Activated naive CD8-positive, alpha-beta T cell (primary cell): ENCODE measurements around the gene DR1.

Experiments used
- H3K27ac Mint-ChIP-seq: one replicate; pipeline ENCODE4 v1.8.0; 2021; ENCODE audit warnings: mixed read lengths
- H3K27me3 Mint-ChIP-seq: one replicate; pipeline ENCODE4 v1.8.0; 2021; ENCODE audit warnings: mixed read lengths
- H3K36me3 Mint-ChIP-seq: one replicate; pipeline ENCODE4 v1.8.0; 2021; ENCODE audit warnings: mixed read lengths
- H3K4me1 Mint-ChIP-seq: one replicate; pipeline ENCODE4 v1.8.0; 2021; ENCODE audit warnings: low read depth, mixed read lengths
- H3K4me3 Mint-ChIP-seq: one replicate; pipeline ENCODE4 v1.8.0; 2021; ENCODE audit warnings: mild to moderate bottlenecking, mixed read lengths
- H3K9me3 Mint-ChIP-seq: one replicate; pipeline ENCODE4 v1.8.0; 2021; ENCODE audit warnings: low read depth, mixed read lengths

Gene DR1

GRCh38 chr1:93345633-93346420 lies at the start of gene DR1:
DR1 (plus strand) TSS chr1:93345907; CDS start chr1:93346646, 739 bp downstream.
- H3K36me3 Mint-ChIP-seq: peaks cover 9% of the 10 kb centered on the region
- peaks cover 39% of the 10 kb centered on the region for H3K4me1 Mint-ChIP-seq
- H3K4me3 Mint-ChIP-seq: peak within 1 kb of the TSS; percentile 95
- H3K9me3 Mint-ChIP-seq: no peaks in the 10 kb centered on the region
- H3K27ac Mint-ChIP-seq: peak within 1 kb of the TSS; percentile 98
- no peaks in the 10 kb centered on the region for H3K27me3 Mint-ChIP-seq

GRCh38 chr1:93296555-93297154 lies 49.1 kb upstream of the DR1 start:
- Mint-ChIP-seq H3K9me3 (no peaks in the 10 kb centered on the region), H3K27ac (no peak overlapping the region), H3K4me1 (no peaks in the 10 kb centered on the region), H3K36me3 (peaks cover 17% of the 10 kb centered on the region), H3K27me3 (no peaks in the 10 kb centered on the region), H3K4me3 (no peak overlapping the region)

- Mint-ChIP-seq H3K4me3 (no peak overlapping the region), H3K27me3 (no peaks in the 10 kb centered on the region), H3K27ac (no peak overlapping the region), H3K4me1 (no peaks in the 10 kb centered on the region), H3K36me3 (peaks cover 7% of the 10 kb centered on the region), H3K9me3 (no peaks in the 10 kb centered on the region)
Observed at GRCh38 chr1:93301131-93301530, 44.6 kb upstream of the DR1 start.

- peaks cover 7% of the 10 kb centered on the region for H3K36me3 Mint-ChIP-seq
- H3K27ac Mint-ChIP-seq: no peak overlapping the region
- H3K9me3 Mint-ChIP-seq: no peaks in the 10 kb centered on the region
- no peaks in the 10 kb centered on the region for H3K27me3 Mint-ChIP-seq
- H3K4me3 Mint-ChIP-seq: no peak overlapping the region
- no peaks in the 10 kb centered on the region for H3K4me1 Mint-ChIP-seq
Observed at GRCh38 chr1:93302078-93302477, 43.6 kb upstream of the DR1 start.

GRCh38 chr1:93304716-93305138 lies 41.0 kb upstream of the DR1 start:
- Mint-ChIP-seq H3K4me3 (no peak overlapping the region), H3K27me3 (no peaks in the 10 kb centered on the region), H3K36me3 (peaks cover 5% of the 10 kb centered on the region), H3K4me1 (no peaks in the 10 kb centered on the region), H3K9me3 (no peaks in the 10 kb centered on the region), H3K27ac (no peak overlapping the region)

GRCh38 chr1:93306920-93307319 lies 38.8 kb upstream of the DR1 start:
- H3K27me3 Mint-ChIP-seq: no peaks in the 10 kb centered on the region
- H3K4me3 Mint-ChIP-seq: no peak overlapping the region
- H3K27ac Mint-ChIP-seq: no peak overlapping the region
- H3K9me3 Mint-ChIP-seq: no peaks in the 10 kb centered on the region
- H3K4me1 Mint-ChIP-seq: no peaks in the 10 kb centered on the region
- peaks cover 6% of the 10 kb centered on the region for H3K36me3 Mint-ChIP-seq

GRCh38 chr1:93313026-93313425 lies 32.7 kb upstream of the DR1 start:
- Mint-ChIP-seq H3K36me3 (peaks cover 9% of the 10 kb centered on the region), H3K4me3 (no peak overlapping the region), H3K27me3 (no peaks in the 10 kb centered on the region)

GRCh38 chr1:93317207-93317606 lies 28.5 kb upstream of the DR1 start:
- H3K4me3 Mint-ChIP-seq: no peak overlapping the region
- peaks cover 19% of the 10 kb centered on the region for H3K36me3 Mint-ChIP-seq
- H3K9me3 Mint-ChIP-seq: no peaks in the 10 kb centered on the region
- no peak overlapping the region for H3K27ac Mint-ChIP-seq
- no peaks in the 10 kb centered on the region for H3K27me3 Mint-ChIP-seq
- H3K4me1 Mint-ChIP-seq: peaks cover 2% of the 10 kb centered on the region

More at GRCh38 chr1:93313026-93313425, 32.7 kb upstream of the DR1 start:
- Mint-ChIP-seq H3K27ac (no peak overlapping the region), H3K4me1 (peaks cover 2% of the 10 kb centered on the region), H3K9me3 (no peaks in the 10 kb centered on the region)

GRCh38 chr1:93317943-93318342 lies 27.8 kb upstream of the DR1 start:
- no peaks in the 10 kb centered on the region for H3K9me3 Mint-ChIP-seq
- no peaks in the 10 kb centered on the region for H3K27me3 Mint-ChIP-seq
- no peak overlapping the region for H3K27ac Mint-ChIP-seq
- no peak overlapping the region for H3K4me3 Mint-ChIP-seq
- H3K36me3 Mint-ChIP-seq: peaks cover 21% of the 10 kb centered on the region
- H3K4me1 Mint-ChIP-seq: peaks cover 2% of the 10 kb centered on the region

GRCh38 chr1:93321720-93322119 lies 24.0 kb upstream of the DR1 start:
- Mint-ChIP-seq H3K36me3 (peaks cover 17% of the 10 kb centered on the region), H3K27me3 (no peaks in the 10 kb centered on the region), H3K27ac (no peak overlapping the region), H3K4me1 (no peaks in the 10 kb centered on the region), H3K9me3 (no peaks in the 10 kb centered on the region), H3K4me3 (no peak overlapping the region)

GRCh38 chr1:93322349-93322748 lies 23.4 kb upstream of the DR1 start:
- H3K4me3 Mint-ChIP-seq: no peak overlapping the region
- no peaks in the 10 kb centered on the region for H3K4me1 Mint-ChIP-seq
- H3K27me3 Mint-ChIP-seq: no peaks in the 10 kb centered on the region
- no peak overlapping the region for H3K27ac Mint-ChIP-seq
- H3K9me3 Mint-ChIP-seq: no peaks in the 10 kb centered on the region
- peaks cover 17% of the 10 kb centered on the region for H3K36me3 Mint-ChIP-seq

GRCh38 chr1:93323185-93323820 lies 22.4 kb upstream of the DR1 start:
- H3K27me3 Mint-ChIP-seq: no peaks in the 10 kb centered on the region
- no peaks in the 10 kb centered on the region for H3K9me3 Mint-ChIP-seq
- H3K4me3 Mint-ChIP-seq: no peak overlapping the region
- H3K4me1 Mint-ChIP-seq: no peaks in the 10 kb centered on the region
- H3K27ac Mint-ChIP-seq: no peak overlapping the region
- H3K36me3 Mint-ChIP-seq: peaks cover 15% of the 10 kb centered on the region

- no peaks in the 10 kb centered on the region for H3K27me3 Mint-ChIP-seq
- no peaks in the 10 kb centered on the region for H3K4me1 Mint-ChIP-seq
- no peak overlapping the region for H3K4me3 Mint-ChIP-seq
- H3K9me3 Mint-ChIP-seq: no peaks in the 10 kb centered on the region
- H3K27ac Mint-ChIP-seq: no peak overlapping the region
- H3K36me3 Mint-ChIP-seq: peaks cover 14% of the 10 kb centered on the region
Observed at GRCh38 chr1:93324486-93325464, 20.9 kb upstream of the DR1 start.
